Activated T-cell treated with anti-CD3 and anti-CD28 coated beads for 4 hours (primary cell): ENCODE measurements around the gene PRKCZ.

Experiments used
- DNase-seq: peaks from one replicate; pipeline ENCODE4 v3.0.0-alpha.2; 2020

PRKCZ gene

GRCh38 chr1:2165646-2166045 is 115.4 kb downstream of the PRKCZ start:
- no peak for DNase-seq

DNA sequence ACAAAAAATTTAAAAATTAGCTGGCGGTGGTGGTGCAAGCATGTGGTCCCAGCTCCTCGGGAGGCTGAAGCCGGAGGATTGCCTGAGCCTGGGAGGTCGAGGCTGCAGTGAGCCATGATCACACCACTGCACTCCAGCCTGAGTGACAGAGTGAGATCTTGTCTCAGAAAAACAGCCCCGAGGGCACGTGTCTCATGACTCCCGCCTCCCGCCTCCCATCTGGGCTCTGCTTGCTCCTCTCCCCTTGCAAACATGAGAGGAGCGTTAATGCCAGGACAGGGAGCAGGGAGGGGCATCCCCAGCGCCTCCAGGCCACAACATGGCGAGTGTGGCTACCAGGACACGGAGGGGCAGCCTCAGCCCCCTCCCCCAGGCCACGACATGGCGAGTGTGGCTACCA is 116.0 kb downstream of the PRKCZ start:
- no peak for DNase-seq

- no peak for DNase-seq
Measured at GRCh38 chr1:2166695-2167094, 116.5 kb downstream of the PRKCZ start.

DNA sequence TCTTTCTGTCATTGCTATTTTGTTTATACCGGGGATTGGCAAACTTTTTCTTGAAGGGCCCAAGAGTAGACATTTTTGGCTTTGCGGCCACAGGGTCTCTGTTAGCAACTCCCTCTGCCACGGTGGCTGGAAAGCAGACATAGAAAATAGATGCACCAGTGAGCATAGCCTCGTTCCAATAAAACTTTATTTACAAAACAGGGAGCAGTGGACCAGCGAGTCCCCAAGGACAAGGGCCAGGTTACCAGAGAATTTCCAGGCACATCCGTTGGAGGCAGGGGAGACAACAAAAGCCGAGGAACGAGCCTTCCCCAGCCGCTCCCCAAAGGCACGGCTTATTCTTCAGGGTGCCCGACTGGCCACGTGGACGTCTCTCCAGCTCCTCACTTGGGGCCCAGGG is 117.9 kb downstream of the PRKCZ start:
- DNase-seq: no peak

DNA sequence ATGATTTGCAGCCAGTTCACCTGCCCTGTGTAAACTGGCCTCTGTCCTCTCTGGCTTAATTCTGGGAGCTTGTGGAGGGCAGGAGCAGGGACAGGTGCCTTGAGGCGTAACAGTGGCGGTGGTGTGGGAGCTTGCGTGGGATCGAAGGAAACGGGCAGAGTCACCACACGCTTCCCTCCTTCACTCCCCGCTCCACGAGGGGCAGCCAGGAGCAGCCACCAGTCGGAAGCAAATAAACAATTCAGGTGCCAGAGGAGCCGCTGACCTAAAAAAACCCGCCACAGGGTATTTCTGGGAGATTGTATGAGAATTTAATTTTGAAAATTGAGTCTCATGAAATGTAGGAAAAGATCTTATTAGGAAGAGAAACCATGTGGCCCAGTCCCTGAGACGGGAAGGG is 118.3 kb downstream of the PRKCZ start:
- no peak for DNase-seq

DNA sequence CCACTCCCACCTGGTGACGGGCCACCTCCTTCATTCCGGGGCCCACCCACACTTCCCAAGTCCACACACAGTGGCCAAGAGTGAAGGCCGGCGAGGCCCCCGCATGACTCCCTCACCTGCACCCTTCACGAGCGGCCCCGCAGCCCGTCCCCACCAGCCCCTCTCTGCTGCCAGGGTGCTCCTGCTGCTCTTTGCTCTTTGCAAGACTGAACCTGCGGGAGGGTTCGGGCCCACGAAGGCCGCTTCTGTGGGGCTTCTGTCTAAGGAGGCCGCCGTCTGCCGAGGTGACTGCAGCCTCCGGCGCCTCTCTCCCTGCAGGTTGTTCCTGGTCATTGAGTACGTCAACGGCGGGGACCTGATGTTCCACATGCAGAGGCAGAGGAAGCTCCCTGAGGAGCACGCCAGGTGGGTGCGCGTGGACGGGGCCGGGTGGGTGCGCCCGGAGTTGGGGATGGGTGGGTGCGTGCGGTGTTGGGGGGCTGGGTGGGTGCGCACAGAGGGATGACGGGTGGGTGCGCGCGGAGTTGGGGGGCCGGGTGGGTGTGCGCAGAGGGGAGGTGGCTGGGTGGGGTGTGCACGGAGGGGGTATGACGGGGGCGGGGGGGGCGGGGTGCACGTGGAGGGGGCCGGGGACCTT is 119.1 kb downstream of the PRKCZ start:
- DNase-seq: no peak

DNA sequence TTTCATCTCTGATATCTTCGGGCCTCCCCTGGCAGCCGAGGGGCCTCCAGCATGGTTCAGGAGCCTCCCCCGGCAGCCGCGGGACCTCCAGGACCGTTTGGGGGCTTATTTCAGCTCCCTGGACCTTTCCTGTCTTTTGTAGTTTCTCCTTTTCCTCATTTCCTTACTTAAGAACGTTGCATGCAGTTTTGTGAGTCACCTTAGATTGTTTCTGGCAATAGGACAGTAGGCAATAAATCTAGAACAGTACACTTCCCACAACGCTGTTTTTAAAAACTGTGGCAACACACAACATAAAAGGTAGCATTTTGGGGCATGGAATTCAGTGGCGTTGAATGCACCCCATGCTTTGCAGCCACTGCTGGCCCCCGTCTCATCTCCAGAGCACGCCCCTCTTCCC is 120.0 kb downstream of the PRKCZ start:
- no peak for DNase-seq

- DNase-seq: no peak
Measured at GRCh38 chr1:2172012-2172411, 121.8 kb downstream of the PRKCZ start.

DNA sequence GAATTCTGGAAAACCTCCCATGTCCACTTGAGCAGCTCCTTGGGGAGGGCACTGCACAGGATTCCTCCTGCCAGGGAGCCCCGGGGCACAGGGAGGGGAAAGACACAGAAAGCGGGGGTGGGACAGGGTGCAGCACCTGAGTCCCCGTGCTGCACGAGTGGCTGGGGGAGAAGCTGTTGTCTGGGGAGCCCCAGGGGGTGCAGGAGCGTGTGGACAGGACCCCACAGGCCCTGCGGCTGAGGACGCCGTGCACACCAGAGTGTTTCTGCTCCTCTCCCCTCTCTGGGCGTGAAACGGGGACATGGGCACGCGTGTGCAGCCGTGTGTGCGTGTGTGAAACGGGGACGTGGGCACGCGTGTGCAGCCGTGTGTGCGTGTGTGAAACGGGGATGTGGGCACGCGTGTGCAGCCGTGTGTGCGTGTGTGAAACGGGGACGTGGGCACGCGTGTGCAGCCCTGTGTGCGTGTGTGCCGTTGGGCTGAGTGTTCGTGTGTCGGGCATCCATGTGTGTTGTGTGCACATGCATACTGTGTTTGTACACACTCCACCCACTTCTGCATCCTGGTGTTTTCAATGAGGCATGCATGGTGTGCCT is 122.4 kb downstream of the PRKCZ start:
- no peak for DNase-seq

DNA sequence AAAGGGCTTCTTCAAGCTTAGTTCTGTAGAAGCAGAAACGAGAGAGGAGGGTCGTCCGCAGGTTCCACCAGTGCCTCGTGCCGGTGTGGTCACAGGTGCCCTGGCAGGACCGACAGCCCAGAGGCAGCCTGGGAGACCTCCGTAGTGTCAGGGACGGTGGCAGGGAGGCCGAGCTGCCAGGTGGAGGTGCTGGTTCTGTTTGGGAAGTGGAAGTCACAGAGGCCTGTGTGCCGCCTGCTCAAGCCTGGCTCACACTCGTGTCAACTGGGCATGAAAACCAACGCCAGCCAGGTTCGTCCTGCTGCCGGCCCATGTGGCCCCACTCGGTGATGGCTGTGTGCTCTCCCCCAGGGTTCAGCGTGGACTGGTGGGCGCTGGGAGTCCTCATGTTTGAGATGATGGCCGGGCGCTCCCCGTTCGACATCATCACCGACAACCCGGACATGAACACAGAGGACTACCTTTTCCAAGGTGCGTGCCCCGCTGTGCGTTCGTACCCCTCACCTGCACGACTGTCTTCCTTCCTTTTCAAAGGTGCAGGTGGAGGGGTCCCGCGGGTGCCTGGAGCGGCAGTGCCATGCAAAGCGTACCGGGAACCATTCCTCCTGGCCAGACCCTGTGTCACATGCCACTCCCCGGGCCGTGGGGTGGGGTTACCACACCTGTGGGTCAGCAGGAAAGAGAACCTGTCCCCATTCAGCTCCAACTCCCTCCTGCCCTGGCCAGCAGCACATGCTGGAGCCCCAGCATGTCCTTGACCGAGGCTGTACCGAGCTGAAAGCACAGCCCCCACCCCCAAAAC is 123.5 kb downstream of the PRKCZ start:
- no peak for DNase-seq

DNA sequence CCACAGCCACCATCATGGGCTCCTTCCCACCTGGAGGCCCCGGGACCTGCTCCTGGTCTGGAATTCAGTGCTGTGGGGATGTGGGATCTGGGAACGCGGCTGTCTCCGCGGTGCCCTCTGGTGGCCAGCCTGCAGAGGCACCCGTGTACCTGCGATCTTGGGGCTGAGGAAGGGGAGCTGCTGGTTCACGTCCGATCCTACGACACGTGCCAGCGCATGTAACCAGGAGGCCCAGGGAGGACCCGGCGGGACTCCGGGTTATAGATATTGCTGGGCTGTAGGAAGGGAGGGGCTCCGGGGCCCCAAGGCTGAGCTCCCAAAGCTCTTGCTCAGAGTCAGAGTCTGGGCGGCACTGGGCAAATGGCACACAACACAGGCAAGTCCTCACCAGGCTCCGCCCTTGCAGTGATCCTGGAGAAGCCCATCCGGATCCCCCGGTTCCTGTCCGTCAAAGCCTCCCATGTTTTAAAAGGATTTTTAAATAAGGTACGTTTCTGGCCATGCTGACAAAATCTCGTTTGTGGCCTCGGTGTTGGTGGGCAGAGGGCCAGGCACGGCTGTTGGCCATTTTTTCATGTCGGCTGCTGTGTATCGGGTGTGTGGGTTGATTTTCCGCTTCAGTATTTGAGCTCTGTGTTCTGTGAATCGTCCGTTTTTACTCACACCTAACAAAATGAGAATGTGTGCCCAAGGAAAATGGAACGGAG is 124.3 kb downstream of the PRKCZ start:
- DNase-seq: no peak

DNA sequence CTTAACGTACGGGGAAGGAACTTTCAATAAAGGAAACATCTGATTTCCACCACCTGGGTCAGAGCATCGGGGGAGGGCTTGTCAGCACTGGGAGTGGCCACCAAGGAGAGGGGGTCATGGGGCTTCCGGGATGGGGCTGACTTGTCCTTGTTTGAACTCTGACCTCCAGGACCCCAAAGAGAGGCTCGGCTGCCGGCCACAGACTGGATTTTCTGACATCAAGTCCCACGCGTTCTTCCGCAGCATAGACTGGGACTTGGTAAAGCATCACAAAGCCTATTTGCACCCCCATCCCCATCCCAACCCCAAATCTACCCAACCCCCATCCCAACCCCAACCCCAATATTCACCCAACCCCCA is 124.8 kb downstream of the PRKCZ start:
- no peak for DNase-seq

- no peak for DNase-seq
Measured at GRCh38 chr1:2175681-2176454, 125.7 kb downstream of the PRKCZ start.

DNA sequence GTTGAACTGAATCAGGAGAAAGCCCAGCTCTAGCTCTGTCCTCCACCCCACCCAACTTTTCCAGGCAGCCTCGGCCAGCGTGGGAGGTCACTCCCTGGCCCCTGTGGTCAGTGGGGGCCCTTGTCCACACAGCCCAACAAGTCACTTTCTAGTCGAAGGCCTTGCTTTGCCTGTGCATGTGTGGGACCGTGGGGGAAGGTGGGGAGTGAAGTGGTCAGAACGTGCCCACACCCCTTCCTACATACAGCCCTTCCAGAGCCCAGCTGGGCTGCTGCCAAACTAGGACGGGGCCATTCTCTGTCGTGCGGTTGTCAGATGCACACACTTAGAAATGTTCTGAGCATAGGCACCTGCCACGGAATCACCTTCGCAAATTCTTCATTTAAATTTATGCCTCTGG is 126.4 kb downstream of the PRKCZ start:
- DNase-seq: no peak

GRCh38 chr1:2177541-2177940 is 127.3 kb downstream of the PRKCZ start:
- DNase-seq: no peak

DNA sequence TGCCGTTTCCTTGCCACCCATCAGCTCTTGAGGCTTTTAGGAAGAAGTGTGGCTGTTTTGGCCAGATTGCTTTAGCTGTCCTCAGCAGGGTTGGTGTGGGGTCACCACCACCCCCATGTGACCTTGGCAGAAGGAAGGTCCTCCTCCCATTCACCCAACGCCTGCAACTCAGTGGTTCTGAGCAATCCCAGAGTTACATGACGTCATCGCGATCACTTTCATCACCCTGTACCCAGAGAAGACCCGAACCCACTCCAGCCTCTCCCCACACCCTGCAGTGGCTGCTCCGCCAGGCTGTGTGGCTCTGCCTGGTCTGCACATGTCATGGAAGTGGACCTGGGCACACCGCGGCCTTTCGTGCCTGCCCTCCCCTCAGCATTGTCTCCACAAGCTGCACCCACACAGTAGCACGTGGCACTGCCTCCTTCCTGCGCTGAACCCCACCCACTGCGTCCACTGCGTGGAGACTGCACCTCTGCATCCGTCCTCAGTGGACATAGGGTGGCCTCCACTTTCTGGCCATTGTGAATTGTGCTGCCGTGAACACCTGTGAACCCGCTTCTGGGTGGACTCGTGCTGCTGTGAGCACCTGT is 127.8 kb downstream of the PRKCZ start:
- no peak for DNase-seq

- no peak for DNase-seq
Measured at GRCh38 chr1:2178875-2179274, 128.7 kb downstream of the PRKCZ start.

DNA sequence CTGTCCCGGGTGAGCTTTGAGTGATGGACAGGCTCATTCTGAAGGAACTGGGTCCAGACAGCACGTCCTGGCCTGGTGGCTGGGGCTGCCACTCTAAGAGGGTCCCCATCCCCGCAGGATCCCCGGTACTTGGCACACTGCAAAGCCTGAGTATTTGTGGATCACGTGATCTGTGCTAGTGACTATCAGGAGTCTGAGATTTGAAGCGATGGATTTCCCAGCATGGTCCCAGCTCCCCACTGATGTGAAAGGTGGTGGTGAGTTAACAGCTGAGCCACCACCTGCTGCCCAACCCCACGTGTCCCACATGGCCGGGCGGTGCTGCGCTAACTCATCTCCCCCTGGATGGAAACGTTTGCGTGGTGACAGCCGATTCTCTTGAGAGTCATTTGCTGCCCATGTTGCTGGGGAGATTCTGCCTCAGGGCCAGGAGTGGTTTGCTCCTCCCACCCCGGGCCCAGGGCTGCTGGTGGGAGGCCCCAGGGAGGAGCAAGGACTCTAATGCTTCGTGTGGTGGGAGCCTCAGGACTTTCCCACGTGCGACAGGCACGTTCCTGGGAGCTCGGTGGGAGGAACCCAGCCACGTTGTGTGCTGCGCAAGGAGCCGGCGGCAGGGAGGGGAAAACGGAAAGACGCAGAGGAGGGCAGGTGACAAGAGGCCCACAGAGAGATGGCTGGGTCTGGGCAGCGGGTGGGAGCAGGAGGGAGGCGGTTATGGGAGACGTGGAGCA is 129.2 kb downstream of the PRKCZ start:
- DNase-seq: no peak

GRCh38 chr1:2180297-2181245 is 130.4 kb downstream of the PRKCZ start:
- no peak for DNase-seq

DNA sequence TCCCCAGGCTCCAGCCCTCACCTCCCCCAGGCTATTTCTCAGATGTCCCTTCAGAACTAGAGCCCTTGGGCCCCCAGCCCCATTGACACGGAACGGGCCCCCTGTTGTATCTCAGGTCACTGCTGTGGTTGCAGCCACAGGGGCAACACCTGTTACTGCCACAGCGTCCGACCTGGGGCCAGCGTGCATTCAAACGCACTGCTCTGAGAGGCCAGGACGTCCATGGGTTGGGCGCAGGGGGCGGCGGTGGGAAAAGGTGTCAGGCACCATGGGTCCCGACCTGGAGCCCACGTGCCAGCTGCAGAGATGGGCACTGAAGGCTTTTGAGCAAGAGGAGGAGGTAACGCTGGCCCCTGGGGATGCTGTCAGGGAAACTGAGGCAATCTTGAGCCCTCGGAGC is 131.1 kb downstream of the PRKCZ start:
- no peak for DNase-seq

GRCh38 chr1:2181752-2182151 is 131.5 kb downstream of the PRKCZ start:
- no peak for DNase-seq
